ENCODE measurements around the gene ANXA8.
"Not testable (repeated sequence)": the region's sequence is repeated elsewhere in the genome, so short reads cannot be mapped to it uniquely, and the experiment has no call there.

DNA sequence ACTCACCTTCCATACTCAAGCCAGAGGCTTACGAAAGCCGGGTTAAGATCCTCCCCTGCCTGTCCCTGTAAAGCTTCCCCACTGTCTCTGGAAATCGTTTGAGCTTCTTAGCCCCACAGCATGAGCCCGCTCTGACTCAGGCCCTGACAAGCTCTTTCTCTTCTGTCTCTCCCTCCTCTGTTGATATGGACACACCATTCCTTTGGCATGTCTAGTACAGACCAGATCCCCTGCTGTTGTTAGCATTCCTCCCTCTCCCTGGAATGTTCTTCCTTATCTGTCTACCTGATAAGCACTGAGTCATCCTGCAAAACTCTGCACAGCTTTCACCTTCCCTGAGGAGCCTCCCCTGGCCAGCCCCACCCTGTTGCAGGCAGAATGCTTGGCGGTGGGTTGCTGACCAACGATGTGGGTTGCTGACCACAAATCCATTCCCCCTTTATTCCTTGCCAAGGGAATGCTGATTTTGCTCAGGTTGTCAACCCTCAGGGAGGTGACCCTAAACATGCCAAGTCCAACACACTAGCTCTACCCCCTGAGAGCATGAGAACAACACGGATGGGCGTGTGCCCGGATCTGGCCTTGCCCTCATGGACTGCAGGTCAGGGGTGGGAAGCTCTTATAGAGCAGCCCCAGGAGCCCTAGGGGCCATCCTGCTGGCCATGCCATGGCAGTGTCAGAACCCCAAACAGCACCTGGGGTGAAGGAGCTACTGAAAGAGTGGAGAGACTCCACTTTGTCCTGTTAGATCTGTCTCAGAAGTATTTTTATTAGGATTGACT is 21.1 kb downstream of the ANXA8 start:
- not testable (repeated sequence) for TF ChIP-seq POLR2AphosphoS5 (IDR thresholded peaks at IDR 0.05; ENCODE audit: low read depth); EZH2phosphoT487 (IDR thresholded peaks at IDR 0.05; ENCODE audit: unreplicated experiment); EZH2 (IDR thresholded peaks at IDR 0.05; ENCODE audit: low read depth, unreplicated experiment); ZNF331 (CRISPR knock-in tag; IDR thresholded peaks at IDR 0.05; ENCODE audit: low read depth); NANOG (IDR thresholded peaks at IDR 0.05; ENCODE audit: borderline replicate concordance); STAT1 (IDR thresholded peaks at IDR 0.05; ENCODE audit: unreplicated experiment)
- TF ChIP-seq, protein P1, sequence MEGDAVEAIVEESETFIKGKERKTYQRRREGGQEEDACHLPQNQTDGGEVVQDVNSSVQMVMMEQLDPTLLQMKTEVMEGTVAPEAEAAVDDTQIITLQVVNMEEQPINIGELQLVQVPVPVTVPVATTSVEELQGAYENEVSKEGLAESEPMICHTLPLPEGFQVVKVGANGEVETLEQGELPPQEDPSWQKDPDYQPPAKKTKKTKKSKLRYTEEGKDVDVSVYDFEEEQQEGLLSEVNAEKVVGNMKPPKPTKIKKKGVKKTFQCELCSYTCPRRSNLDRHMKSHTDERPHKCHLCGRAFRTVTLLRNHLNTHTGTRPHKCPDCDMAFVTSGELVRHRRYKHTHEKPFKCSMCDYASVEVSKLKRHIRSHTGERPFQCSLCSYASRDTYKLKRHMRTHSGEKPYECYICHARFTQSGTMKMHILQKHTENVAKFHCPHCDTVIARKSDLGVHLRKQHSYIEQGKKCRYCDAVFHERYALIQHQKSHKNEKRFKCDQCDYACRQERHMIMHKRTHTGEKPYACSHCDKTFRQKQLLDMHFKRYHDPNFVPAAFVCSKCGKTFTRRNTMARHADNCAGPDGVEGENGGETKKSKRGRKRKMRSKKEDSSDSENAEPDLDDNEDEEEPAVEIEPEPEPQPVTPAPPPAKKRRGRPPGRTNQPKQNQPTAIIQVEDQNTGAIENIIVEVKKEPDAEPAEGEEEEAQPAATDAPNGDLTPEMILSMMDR (conservative IDR thresholded peaks at IDR 0.05; ENCODE audit: low read depth in 2 of 2) = not testable (repeated sequence)
- TF ChIP-seq, protein P2, sequence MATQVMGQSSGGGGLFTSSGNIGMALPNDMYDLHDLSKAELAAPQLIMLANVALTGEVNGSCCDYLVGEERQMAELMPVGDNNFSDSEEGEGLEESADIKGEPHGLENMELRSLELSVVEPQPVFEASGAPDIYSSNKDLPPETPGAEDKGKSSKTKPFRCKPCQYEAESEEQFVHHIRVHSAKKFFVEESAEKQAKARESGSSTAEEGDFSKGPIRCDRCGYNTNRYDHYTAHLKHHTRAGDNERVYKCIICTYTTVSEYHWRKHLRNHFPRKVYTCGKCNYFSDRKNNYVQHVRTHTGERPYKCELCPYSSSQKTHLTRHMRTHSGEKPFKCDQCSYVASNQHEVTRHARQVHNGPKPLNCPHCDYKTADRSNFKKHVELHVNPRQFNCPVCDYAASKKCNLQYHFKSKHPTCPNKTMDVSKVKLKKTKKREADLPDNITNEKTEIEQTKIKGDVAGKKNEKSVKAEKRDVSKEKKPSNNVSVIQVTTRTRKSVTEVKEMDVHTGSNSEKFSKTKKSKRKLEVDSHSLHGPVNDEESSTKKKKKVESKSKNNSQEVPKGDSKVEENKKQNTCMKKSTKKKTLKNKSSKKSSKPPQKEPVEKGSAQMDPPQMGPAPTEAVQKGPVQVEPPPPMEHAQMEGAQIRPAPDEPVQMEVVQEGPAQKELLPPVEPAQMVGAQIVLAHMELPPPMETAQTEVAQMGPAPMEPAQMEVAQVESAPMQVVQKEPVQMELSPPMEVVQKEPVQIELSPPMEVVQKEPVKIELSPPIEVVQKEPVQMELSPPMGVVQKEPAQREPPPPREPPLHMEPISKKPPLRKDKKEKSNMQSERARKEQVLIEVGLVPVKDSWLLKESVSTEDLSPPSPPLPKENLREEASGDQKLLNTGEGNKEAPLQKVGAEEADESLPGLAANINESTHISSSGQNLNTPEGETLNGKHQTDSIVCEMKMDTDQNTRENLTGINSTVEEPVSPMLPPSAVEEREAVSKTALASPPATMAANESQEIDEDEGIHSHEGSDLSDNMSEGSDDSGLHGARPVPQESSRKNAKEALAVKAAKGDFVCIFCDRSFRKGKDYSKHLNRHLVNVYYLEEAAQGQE (IDR thresholded peaks at IDR 0.05; ENCODE audit: unreplicated experiment) = not testable (repeated sequence)
